Measurements from ENCODE around the gene HTT. TPM values are rescaled to one million over a fixed set of nuclear protein-coding genes. Genes with fewer than 3 reads are reported as not detected.

Gene HTT
- total RNA-seq, 1 donor from 2014 or later = 48.0 TPM

GRCh38 chr4:3031357-3032082 lies 43.0 kb upstream of the HTT start:
- Mint-ChIP-seq H3K4me3 (no peak overlapping the region), H3K9me3 (no peaks in the 10 kb centered on the region), H3K36me3 (no peaks in the 10 kb centered on the region), H3K27ac (no peak overlapping the region), H3K27me3 (no peaks in the 10 kb centered on the region), H3K4me1 (ENCODE audit: unreplicated experiment) (no peaks in the 10 kb centered on the region)
- TF ChIP-seq CTCF (conservative IDR thresholded peaks at IDR 0.05) = no peak
- DNase-seq (ENCODE audit: extremely low spot score, unreplicated experiment) = no peak

- Mint-ChIP-seq H3K4me3 (no peak overlapping the region), H3K4me1 (ENCODE audit: unreplicated experiment) (peaks cover 5% of the 10 kb centered on the region), H3K36me3 (no peaks in the 10 kb centered on the region), H3K27me3 (peaks cover 9% of the 10 kb centered on the region), H3K27ac (no peak overlapping the region), H3K9me3 (no peaks in the 10 kb centered on the region)
- no peak for TF ChIP-seq CTCF (conservative IDR thresholded peaks at IDR 0.05)
- no peak for DNase-seq (ENCODE audit: extremely low spot score, unreplicated experiment)
These were observed 40.2 kb upstream of the HTT start for GRCh38 chr4:3034231-3034630.

- Mint-ChIP-seq H3K4me3 (no peak overlapping the region), H3K4me1 (ENCODE audit: unreplicated experiment) (peaks cover 5% of the 10 kb centered on the region), H3K9me3 (no peaks in the 10 kb centered on the region), H3K36me3 (no peaks in the 10 kb centered on the region), H3K27me3 (peaks cover 9% of the 10 kb centered on the region), H3K27ac (no peak overlapping the region)
- TF ChIP-seq CTCF (conservative IDR thresholded peaks at IDR 0.05) = no peak
- DNase-seq (ENCODE audit: extremely low spot score, unreplicated experiment) = no peak
These were observed 39.2 kb upstream of the HTT start for GRCh38 chr4:3035249-3035648.

- Mint-ChIP-seq H3K27ac (no peak overlapping the region), H3K9me3 (no peaks in the 10 kb centered on the region), H3K36me3 (no peaks in the 10 kb centered on the region), H3K4me3 (no peak overlapping the region), H3K27me3 (peaks cover 9% of the 10 kb centered on the region), H3K4me1 (ENCODE audit: unreplicated experiment) (peaks cover 5% of the 10 kb centered on the region)
- no peak for DNase-seq (ENCODE audit: extremely low spot score, unreplicated experiment)
- no peak for TF ChIP-seq CTCF (conservative IDR thresholded peaks at IDR 0.05)
These were observed 38.8 kb upstream of the HTT start for GRCh38 chr4:3035674-3036073.

GRCh38 chr4:3036131-3036952 lies 38.1 kb upstream of the HTT start:
- H3K9me3 Mint-ChIP-seq = no peaks in the 10 kb centered on the region
- no peaks in the 10 kb centered on the region for H3K36me3 Mint-ChIP-seq
- no peak for TF ChIP-seq CTCF (conservative IDR thresholded peaks at IDR 0.05)
- H3K27me3 Mint-ChIP-seq = peaks cover 9% of the 10 kb centered on the region
- H3K4me1 Mint-ChIP-seq (ENCODE audit: unreplicated experiment) = peaks cover 5% of the 10 kb centered on the region
- no peak for DNase-seq (ENCODE audit: extremely low spot score, unreplicated experiment)
- no peak overlapping the region for H3K4me3 Mint-ChIP-seq
- H3K27ac Mint-ChIP-seq = no peak overlapping the region

Measured in type B pancreatic cell (in vitro differentiated cells).